GM18511 (cell line): ENCODE data around the gene KLHL17.
"Not testable (repeated sequence)": the region's sequence is repeated elsewhere in the genome, so short reads cannot be mapped to it uniquely, and the experiment has no call there.

Experiments
- ATAC-seq: cut with Tn5 transposase; IDR thresholded peaks from one replicate; pipeline ENCODE4 v1.9.1; 2021; ENCODE audit warnings: mild to moderate bottlenecking, moderate library complexity; ENCODE audit not compliant: unreplicated experiment

KLHL17 gene

GRCh38 chr1:978835-979743, 18.7 kb downstream of the KLHL17 start:
- ATAC-seq: no peak

DNA sequence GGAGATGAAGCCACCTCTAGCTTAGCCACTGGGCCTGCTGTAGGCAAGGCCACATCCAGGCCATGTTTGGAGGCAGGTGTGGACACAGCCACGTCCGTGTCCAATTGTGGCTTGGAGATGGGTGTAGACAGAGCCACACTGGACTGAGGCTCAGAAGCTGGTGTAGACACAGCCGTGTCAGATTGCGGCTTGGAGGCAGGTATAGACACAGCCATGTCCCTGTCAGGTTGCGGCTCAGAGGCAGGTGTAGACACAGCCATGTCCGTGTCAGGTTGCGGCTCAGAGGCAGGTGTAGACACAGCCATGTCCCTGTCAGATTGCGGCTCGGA, 19.3 kb downstream of the KLHL17 start:
- ATAC-seq: no peak

DNA sequence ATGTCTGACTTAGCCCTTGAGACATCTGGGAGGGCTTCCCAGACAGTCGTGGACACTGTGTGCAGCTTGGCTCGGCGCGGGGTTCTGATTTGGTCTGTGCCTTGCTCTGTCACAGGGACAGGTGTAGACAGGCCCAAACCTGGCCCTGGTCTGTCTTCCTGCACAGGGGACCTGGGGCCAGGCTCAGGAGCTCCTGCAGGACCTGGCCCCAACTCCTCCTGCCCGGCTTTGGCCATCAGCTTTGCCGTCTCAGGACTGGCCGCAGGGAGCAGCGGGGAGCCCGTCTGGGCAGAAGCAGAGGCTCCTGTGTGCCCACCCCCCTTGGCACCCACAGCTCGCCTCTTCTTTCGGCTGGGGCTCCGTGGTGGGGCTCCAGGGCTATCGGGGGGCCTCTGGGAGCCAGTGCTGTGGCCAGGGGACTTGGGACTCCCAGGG, 19.8 kb downstream of the KLHL17 start:
- ATAC-seq: no peak

DNA sequence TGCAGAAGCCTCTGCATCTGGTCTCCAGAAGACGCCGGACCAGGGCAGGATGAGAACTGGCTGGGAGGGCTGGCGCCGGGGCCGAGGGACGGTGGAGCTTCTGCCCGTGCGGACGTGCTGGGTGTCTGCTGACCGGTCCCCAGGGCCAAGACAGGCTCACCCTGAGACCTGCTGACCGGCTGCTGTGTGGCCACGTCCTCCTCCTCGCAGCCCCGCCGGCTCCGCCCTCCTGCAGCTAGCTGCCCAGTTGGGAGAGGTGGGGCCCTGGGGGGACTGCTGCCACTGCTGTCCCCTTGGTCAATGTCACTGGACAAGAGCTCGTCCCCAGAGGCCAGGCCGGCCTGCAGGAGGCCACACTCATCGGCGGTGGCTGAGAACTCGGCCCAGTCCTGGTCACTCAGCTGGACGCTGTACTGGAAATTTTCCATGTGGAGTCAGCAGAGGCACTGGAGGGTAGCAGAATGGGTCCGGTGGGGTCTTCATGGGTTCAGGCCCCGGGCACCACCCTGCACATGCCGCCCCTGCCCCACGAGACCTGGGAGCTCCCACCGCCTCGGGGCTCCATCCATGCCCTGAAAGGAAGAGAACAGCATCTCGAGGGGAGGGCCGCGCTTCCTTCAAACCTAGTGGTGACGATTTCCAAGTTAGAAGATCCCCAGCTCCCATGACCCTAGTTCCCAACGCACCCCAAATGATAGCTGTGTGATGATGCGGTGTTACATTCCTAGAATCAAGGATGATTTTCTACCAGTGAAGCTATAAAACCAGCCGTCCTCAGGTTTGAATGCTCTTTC, 20.4 kb downstream of the KLHL17 start:
- ATAC-seq: no peak

DNA sequence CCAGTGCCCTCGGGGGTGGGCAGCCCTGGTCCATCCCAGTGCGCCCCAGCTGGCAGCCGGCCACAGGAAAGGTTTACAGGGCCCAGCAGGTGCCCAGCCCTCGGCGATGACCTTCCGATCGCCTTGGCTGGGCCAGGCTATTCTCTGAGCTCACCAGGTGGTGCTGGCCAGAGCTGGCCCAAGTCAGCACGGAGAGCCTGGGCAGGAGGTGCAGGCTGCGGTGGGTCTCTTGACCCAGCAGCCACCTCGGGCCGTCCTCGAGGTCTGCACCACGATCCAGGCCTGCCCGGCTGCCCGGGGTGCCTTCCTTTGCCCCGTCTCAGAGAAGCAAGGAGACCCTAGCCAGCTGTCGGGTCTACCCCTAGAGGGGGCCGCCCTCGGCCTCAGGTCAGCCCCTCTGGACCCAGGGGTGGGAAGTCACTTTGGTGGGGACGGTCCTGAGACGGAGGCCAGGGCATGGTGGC, 21.1 kb downstream of the KLHL17 start:
- no peak for ATAC-seq

DNA sequence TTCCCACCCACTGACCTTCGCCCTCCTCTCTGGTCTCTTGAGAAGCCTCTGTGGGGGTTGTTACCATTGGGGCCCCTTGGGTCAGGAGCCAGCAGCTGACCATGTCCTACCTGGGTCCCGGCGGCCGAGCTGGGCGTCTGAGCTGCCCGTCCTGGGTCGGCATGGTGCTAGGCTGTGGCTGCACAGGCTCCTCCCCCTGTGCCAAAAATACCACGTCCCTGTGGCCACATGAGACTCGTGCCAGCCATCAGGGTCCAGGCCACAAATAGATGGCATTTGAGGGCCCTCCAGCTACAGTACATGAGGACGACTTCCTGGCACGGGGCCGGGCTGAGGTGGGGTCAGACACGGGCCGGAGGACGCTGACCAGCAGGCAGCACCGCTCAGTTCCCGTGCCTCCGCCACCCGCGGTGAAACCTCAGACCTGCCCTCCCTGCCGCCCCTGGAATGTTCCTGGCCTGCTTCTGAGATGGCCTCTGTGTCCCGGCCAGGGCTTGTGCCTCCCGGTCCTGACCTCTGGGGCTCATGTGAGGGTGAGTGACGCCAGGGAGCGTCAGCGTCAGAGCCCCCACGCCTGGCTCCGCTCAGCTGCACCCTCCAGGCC, 21.7 kb downstream of the KLHL17 start, which contains the start of gene PERM1:
TSS of gene PERM1 (minus strand) at position 139 of the 604 bp plus-strand sequence. CDS start 1,064 bp downstream, outside the sequence.
- no peak for ATAC-seq

GRCh38 chr1:982765-983436, 22.5 kb downstream of the KLHL17 start:
- ATAC-seq: no peak

GRCh38 chr1:983798-984475, 23.6 kb downstream of the KLHL17 start:
- ATAC-seq: no peak

DNA sequence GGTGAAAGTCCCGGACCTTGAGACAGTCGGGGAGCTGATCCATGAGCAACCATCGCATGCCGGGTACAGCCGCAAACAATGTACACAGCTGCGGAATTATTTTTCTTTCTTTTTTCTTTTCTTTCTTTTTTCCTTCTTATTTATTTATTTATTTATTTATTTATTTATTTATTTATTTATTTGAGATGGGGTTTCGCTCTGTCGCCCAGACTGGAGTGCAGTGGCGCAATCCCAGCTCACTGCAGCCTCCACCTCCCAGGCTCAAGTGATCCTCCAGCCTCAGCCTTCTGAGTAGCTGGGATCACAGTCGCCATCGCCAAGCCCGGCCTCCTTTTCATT, 24.1 kb downstream of the KLHL17 start:
- ATAC-seq: no peak

DNA sequence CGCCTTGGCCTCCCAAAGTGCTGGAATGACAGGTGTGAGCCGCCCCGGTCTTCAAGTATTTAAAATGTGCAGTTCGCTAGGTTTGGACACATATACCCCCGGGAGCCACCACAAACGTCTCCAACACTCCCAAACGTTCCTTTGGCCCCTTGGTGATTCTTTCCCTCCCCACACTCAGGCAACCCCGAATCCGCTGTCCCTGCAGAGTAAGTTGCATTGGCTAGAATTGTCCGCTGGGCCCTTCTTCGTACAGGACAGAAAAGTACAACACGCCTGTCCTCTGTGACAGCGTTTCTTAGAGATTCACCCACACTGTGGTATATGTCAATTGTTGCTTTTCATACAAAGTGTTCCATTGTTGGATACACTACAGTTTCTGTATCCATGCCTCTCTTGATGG, 24.7 kb downstream of the KLHL17 start:
- ATAC-seq: no peak

DNA sequence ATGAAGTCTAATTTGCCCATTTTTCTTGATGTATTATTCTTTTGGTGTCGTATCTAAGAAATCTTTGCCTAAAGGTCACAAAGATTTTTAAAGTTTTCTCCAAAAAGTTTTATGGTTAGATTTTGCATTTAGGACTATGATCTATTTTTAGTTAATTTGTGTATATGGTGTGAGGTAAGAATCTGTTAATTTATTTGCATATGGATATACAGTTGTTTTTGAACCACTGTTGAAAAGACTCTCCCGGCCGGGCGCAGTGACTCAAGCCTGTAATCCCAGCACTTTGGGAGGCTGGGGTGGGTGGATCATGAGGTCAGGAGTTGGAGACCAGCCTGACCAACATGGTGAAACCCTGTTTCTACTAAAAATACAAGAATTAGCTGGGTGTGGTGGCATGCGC, 27.7 kb downstream of the KLHL17 start:
- not testable (repeated sequence) for ATAC-seq

DNA sequence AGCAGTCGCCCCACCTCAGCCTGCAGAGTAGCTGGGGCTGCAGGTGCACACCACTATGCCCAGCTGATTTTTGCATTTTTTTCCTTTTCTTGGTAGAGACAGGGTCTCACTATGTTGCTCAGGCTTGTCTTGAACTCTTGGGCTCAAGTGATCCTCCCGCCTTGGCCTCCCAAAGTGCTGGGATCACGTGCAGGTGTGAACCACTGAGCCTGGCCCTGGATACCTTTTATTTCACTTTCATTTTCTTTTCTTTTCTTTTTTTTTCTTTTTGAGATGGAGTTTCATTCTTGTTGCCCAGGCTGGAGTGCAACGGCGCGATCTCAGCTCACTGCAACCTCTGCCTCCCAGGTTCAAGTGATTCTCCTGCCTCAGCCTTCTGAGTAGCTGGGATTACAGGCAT, 30.9 kb downstream of the KLHL17 start:
- not testable (repeated sequence) for ATAC-seq

- ATAC-seq: no peak
Measured at GRCh38 chr1:991895-992294, 31.5 kb downstream of the KLHL17 start.

- no peak for ATAC-seq
Measured at GRCh38 chr1:992362-992761, 32.0 kb downstream of the KLHL17 start.

- no peak for ATAC-seq
Measured at GRCh38 chr1:993379-993995, 33.1 kb downstream of the KLHL17 start.

GRCh38 chr1:994546-994945, 34.2 kb downstream of the KLHL17 start:
- ATAC-seq: not testable (repeated sequence)

DNA sequence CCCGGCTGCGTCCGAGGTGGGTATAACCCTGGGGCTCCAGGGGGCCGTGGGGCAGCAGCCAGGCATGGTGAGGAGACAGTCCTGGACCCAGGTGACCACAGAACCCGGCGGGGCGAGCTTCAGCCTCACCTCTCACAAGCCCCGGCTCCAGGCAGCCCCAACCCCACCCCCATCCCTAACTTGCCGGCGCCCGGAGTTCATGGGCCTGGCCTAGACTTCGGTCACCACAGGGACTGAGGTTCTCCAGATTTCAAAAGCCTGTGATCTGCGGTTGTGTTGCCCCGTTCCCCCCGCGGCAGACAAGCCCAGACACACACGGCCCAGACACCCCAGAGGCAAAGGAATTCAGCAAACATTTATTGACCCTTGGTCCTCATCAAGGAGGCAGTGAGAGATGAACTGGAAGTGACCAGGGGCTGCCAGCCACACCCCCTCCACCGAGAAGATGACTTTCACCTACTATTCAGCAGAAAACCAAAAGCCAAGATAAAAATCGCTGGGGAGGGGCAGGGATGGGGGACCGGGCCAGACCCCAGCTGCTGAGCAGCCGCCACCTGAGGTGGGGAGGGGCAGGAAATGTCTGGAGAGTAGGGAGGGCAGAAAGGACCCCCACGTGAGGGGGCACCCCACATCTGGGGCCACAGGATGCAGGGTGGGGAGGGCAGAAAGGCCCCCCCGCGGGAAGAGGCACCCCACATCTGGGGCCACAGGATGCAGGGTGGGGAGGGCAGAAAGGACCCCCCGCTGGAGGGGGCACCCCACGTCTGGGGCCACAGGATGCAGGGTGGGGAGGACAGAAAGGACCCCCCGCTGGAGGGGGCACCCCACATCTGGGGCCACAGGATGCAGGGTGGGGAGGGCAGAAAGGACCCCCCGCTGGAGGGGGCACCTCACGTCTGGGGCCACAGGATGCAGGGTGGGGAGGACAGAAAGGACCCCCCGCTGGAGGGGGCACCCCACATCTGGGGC, 35.6 kb downstream of the KLHL17 start:
- ATAC-seq: no peak

- ATAC-seq: no peak
Measured at GRCh38 chr1:996851-997712, 36.7 kb downstream of the KLHL17 start.
